NOMO-1 treated with dmso at 0.1 percent for 144 hours (cell line): ENCODE data around the gene TTLL11.

Experiments
- DNase-seq: peaks from one replicate; lab custom pipeline; 2025; ENCODE audit not compliant: unreplicated experiment; lab: John Stamatoyannopoulos, UW

TTLL11 gene

GRCh38 chr9:121840838-121841760, 252.0 kb downstream of the TTLL11 start:
- DNase-seq, result no peak

- no peak for DNase-seq
Observed at GRCh38 chr9:121839726-121840500, 253.2 kb downstream of the TTLL11 start.

GRCh38 chr9:121838746-121839669, 254.1 kb downstream of the TTLL11 start:
- DNase-seq, result no peak

GRCh38 chr9:121837113-121837961, 255.8 kb downstream of the TTLL11 start:
- DNase-seq, result no peak

DNA sequence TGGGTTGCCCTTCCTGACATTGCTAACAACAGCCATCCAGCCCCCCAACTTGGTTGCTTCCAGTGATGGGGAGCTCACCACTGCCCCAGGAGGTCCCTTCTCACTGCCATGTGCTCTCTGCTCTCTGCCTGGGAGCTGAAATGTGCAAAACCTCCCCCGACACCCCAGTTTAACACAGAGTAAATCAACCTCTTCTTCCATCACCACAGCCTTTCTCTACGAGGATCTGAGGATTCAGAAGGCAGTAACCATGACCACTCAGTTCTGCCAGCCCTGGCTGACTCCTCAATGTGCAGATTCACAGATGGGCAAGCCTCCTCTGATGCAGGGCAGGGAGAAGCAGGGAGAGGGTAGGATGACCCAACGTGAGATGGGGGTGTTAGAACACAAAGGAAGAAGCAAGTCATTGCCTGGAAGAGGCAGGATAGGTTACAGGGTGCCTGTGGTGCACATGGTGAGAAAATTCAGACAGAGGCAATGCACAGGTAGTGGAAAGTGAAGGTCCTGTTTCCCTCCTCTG, 256.7 kb downstream of the TTLL11 start:
- DNase-seq, result no peak

- no peak for DNase-seq
Observed at GRCh38 chr9:121835587-121836365, 257.3 kb downstream of the TTLL11 start.

DNA sequence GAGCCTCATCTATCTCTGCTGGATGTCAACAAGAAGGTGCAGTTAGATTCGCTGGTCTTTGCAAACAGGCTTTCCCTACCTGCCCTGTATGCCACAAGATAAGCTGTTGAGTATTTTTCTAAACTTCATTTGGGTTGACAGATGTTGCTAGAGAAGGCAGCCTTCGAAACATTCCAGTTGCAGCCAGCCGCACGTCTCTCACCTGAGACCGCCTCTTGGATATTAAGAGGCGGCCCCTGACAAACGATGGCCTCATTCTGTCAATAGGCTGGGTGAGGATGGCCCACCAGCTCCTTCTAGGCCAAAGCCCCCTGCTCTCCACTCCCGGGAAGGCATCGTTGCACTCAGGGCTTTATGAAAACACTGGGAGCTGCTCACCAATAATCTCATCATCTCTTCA, 260.0 kb downstream of the TTLL11 start:
- DNase-seq, result no peak

DNA sequence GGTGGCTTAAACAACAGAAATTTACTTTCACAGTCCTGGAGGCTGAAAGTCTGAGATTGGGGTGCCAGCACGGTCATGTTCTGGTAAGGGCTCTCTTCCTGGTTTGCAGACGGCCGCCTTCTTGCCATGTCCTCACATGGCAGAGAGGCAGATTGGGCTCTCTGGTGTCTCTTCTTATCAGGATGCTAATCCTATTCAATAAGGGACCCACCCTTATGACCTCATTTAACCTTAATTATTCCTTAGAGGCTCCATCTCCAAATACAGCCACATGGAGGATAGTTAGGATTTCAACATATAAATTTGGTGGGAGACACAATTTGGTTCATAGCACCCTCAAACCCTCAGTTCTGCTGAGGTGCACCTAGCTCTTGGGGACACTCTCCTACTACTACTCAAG, 261.2 kb downstream of the TTLL11 start:
- no peak for DNase-seq

GRCh38 chr9:121830441-121831140, 262.5 kb downstream of the TTLL11 start:
- DNase-seq, result no peak

DNA sequence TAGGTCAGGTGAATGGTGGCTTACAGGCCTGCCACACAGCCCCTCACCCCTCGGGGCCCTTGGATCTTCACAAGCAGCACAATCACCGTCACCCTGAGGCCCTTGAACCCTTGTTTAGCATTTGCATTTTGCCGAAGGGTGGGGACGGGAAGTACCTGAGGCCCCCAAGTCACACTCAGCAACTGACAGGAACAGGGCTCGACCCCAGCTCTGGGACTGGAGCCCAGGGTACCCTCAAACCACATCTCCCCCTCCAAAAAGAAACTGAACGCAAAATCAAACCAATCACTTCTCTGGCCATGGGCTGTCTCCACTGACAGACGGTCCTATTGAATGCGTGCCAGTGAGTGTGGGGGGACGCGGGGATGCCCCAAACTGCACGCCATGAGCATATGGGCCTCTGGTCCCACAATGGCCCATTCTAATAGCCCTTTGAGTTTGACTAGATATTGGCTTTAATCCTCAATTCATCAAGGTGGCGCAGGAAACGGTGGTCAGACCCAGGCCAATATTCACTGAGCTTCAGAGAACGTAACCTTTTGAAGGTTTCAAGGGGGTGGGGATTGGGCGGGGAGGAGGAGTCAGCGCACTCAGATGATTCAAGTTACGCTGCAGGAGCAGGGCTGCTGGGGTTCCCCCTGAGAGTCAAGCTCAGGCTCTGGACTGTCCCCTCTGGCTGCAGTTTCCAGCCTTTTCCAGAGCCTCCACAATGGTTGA, 265.7 kb downstream of the TTLL11 start:
- no peak for DNase-seq

DNA sequence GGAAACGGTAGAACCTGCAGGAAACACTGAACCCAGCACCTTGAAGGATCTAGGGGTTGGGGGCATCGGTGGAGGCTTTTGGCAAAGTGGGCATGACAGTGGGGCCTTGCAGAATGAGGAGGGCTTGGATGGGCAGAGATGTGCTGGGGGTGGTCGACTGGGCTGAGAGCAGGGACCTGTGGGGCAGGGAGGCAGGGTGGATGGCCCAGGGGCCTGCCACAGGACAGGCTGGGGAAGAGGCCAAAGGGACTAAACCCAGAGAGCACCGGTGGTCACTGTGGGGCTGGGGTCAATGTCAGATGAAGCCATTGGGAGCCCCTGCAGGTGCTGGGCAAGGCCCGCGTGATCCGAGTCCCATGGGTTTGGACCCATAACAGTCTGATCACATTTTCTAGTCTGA, 266.4 kb downstream of the TTLL11 start:
- DNase-seq, result no peak

GRCh38 chr9:121825031-121825691, 267.9 kb downstream of the TTLL11 start:
- DNase-seq, result no peak

- no peak for DNase-seq
Observed at GRCh38 chr9:121824651-121825030, 268.5 kb downstream of the TTLL11 start.

GRCh38 chr9:121823451-121824169, 269.5 kb downstream of the TTLL11 start:
- no peak for DNase-seq

DNA sequence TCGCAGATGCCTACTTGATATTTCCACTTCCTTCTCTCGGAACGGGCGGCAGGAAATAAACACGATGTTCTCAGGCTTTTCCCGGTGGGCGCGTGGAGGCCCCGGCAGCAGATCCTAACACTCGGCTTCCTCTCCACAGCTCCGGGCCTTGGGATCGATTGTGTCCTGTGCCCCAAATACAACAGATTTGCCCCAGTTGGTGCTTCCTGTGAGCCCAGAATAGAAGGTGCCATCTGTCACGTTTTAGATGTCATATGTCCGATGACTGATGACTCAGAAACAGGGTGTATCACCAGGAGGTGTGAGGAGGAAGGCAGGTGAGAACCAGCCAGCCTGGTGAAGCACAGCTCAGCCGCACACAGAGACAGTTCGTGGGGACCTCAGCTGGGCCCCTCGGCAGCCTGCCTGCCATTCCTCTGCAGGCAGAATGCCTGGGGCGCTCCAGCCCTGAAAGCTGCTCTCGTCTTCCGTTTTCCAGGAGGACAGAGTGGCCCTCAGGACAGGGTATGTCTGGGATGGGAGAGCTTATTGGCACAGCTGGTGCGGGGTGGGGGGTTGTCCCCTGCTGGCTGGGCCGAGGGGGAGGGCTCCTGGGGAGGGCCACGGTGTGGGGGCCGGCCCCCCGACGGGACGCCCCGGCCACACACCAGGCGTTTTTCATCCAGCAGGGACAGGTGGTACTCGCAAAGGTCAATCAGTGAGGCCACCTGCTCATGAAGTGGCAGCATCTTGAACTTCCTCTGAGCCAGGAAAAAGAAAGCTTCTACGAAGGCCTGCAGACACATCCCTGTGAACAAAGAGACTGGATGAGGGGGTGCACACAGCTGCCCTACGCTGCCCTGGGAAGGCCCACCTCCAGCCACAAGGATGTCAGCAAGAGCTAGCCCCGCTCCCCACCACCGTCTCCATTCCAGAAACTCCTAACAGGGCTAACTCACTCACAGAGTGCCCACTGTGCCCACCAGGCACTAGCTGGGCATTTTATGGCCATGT, 270.7 kb downstream of the TTLL11 start:
- no peak for DNase-seq

DNA sequence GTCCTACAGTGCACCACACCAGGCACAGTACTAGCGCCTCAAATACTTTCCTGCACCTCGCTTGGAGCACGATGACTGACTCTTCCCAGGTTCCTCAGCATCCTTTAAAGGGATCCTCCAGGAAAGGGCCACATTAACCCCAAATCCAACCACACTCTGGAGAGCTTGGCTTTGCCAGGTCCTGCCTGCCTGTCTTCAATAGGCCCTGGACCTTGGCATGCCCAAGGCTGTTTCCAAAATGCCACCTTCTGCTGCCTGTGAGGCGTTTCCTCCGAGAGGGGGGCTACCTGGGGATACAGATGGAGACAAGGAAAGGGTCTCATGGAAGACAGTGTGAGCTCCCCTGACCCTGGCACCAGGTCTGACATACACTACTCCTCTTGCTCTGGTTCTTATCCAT, 271.8 kb downstream of the TTLL11 start:
- no peak for DNase-seq
